ENCODE measurements around the gene STXBP6. TPM values are rescaled to one million over a fixed set of nuclear protein-coding genes. Genes with fewer than 3 reads are reported as not detected.
"Not testable (repeated sequence)": the region's sequence is repeated elsewhere in the genome, so short reads cannot be mapped to it uniquely, and the experiment has no call there.

The STXBP6 gene
- polyA plus RNA-seq, 1 donor from 2014 or later, result not detected

- peaks cover 3% of the 10 kb centered on the region for H3K27me3 Mint-ChIP-seq
- no peak overlapping the region for H3K27ac Mint-ChIP-seq
- no peaks in the 10 kb centered on the region for H3K9me3 Mint-ChIP-seq
- no peaks in the 10 kb centered on the region for H3K4me1 Mint-ChIP-seq
- H3K36me3 Mint-ChIP-seq, result peaks cover 6% of the 10 kb centered on the region
- H3K4me3 Mint-ChIP-seq, result no peak overlapping the region
These were observed 248.9 kb downstream of the STXBP6 start for GRCh38 chr14:24801024-24801423.

- H3K27me3 Mint-ChIP-seq, result peaks cover 7% of the 10 kb centered on the region
- peaks cover 3% of the 10 kb centered on the region for H3K36me3 Mint-ChIP-seq
- peaks cover 0 to 1% (median 0%) of the 10 kb centered on the region in 3 donors for H3K9me3 Mint-ChIP-seq
- H3K4me1 Mint-ChIP-seq, result no peaks in the 10 kb centered on the region
- H3K4me3 Mint-ChIP-seq, result no peak overlapping the region
- no peak overlapping the region for H3K27ac Mint-ChIP-seq
These were observed 251.0 kb downstream of the STXBP6 start for GRCh38 chr14:24798911-24799462.

- Mint-ChIP-seq H3K4me3 (no peak overlapping the region), H3K4me1 (no peaks in the 10 kb centered on the region), H3K9me3 (peaks cover 0 to 1% (median 0%) of the 10 kb centered on the region in 3 donors)
These were observed 254.5 kb downstream of the STXBP6 start for GRCh38 chr14:24795406-24795805.

GRCh38 chr14:24794644-24795305, 255.2 kb downstream of the STXBP6 start:
- Mint-ChIP-seq H3K27me3 (peaks cover 9% of the 10 kb centered on the region), H3K27ac (peak overlapping the region in 1 of 3 donors; percentile 27), H3K9me3 (peaks cover 0 to 1% (median 0%) of the 10 kb centered on the region in 3 donors), H3K4me3 (no peak overlapping the region), H3K4me1 (no peaks in the 10 kb centered on the region), H3K36me3 (no peaks in the 10 kb centered on the region)

More at GRCh38 chr14:24795406-24795805, 254.5 kb downstream of the STXBP6 start:
- Mint-ChIP-seq H3K27ac (peak overlapping the region in 1 of 3 donors; percentile 16), H3K36me3 (no peaks in the 10 kb centered on the region), H3K27me3 (peaks cover 9% of the 10 kb centered on the region)

- no peaks in the 10 kb centered on the region for H3K4me1 Mint-ChIP-seq
- H3K27me3 Mint-ChIP-seq, result peaks cover 7% of the 10 kb centered on the region
- H3K9me3 Mint-ChIP-seq, result peaks cover 0 to 1% (median 0%) of the 10 kb centered on the region in 3 donors
- no peaks in the 10 kb centered on the region for H3K36me3 Mint-ChIP-seq
- no peak overlapping the region for H3K27ac Mint-ChIP-seq
- H3K4me3 Mint-ChIP-seq, result no peak overlapping the region
These were observed 259.8 kb downstream of the STXBP6 start for GRCh38 chr14:24790196-24790595.

- no peaks in the 10 kb centered on the region for H3K36me3 Mint-ChIP-seq
- no peak overlapping the region for H3K4me3 Mint-ChIP-seq
- H3K27ac Mint-ChIP-seq, result no peak overlapping the region
- H3K4me1 Mint-ChIP-seq, result no peaks in the 10 kb centered on the region
- peaks cover 7% of the 10 kb centered on the region for H3K27me3 Mint-ChIP-seq
- peaks cover 0 to 1% (median 0%) of the 10 kb centered on the region in 3 donors for H3K9me3 Mint-ChIP-seq
These were observed 260.5 kb downstream of the STXBP6 start for GRCh38 chr14:24789378-24789884.

GRCh38 chr14:24785698-24786097, 264.2 kb downstream of the STXBP6 start:
- no peak overlapping the region for H3K27ac Mint-ChIP-seq

GRCh38 chr14:24784981-24785380, 265.0 kb downstream of the STXBP6 start:
- H3K4me1 Mint-ChIP-seq, result no peaks in the 10 kb centered on the region
- peaks cover 3% of the 10 kb centered on the region for H3K36me3 Mint-ChIP-seq
- H3K4me3 Mint-ChIP-seq, result no peak overlapping the region
- no peak overlapping the region for H3K27ac Mint-ChIP-seq
- no peaks in the 10 kb centered on the region for H3K9me3 Mint-ChIP-seq
- H3K27me3 Mint-ChIP-seq, result peaks cover 2% of the 10 kb centered on the region

More at GRCh38 chr14:24785698-24786097, 264.2 kb downstream of the STXBP6 start:
- H3K36me3 Mint-ChIP-seq, result peaks cover 3% of the 10 kb centered on the region
- H3K4me1 Mint-ChIP-seq, result no peaks in the 10 kb centered on the region
- H3K9me3 Mint-ChIP-seq, result no peaks in the 10 kb centered on the region
- H3K4me3 Mint-ChIP-seq, result no peak overlapping the region
- peaks cover 2% of the 10 kb centered on the region for H3K27me3 Mint-ChIP-seq

- Mint-ChIP-seq H3K4me1 (no peaks in the 10 kb centered on the region), H3K27me3 (peaks cover 2% of the 10 kb centered on the region), H3K9me3 (no peaks in the 10 kb centered on the region), H3K27ac (no peak overlapping the region), H3K36me3 (peaks cover 3% of the 10 kb centered on the region), H3K4me3 (no peak overlapping the region)
These were observed 266.2 kb downstream of the STXBP6 start for GRCh38 chr14:24783791-24784190.

GRCh38 chr14:24780281-24780680, 269.7 kb downstream of the STXBP6 start:
- Mint-ChIP-seq H3K27ac (no peak overlapping the region), H3K9me3 (no peaks in the 10 kb centered on the region), H3K4me1 (no peaks in the 10 kb centered on the region), H3K27me3 (no peaks in the 10 kb centered on the region), H3K36me3 (peaks cover 3% of the 10 kb centered on the region), H3K4me3 (no peak overlapping the region)

- H3K36me3 Mint-ChIP-seq, result peaks cover 3% of the 10 kb centered on the region
- peaks cover 5% of the 10 kb centered on the region for H3K27me3 Mint-ChIP-seq
- no peak overlapping the region for H3K27ac Mint-ChIP-seq
- no peak overlapping the region for H3K4me3 Mint-ChIP-seq
- H3K9me3 Mint-ChIP-seq, result peaks cover 0 to 4% (median 3%) of the 10 kb centered on the region in 3 donors
- H3K4me1 Mint-ChIP-seq, result no peaks in the 10 kb centered on the region
These were observed 272.3 kb downstream of the STXBP6 start for GRCh38 chr14:24777678-24778077.

GRCh38 chr14:24775950-24776349, 274.0 kb downstream of the STXBP6 start:
- Mint-ChIP-seq H3K4me1 (no peaks in the 10 kb centered on the region), H3K4me3 (no peak overlapping the region), H3K36me3 (peaks cover 1% of the 10 kb centered on the region)

GRCh38 chr14:24774187-24774915, 275.6 kb downstream of the STXBP6 start:
- Mint-ChIP-seq H3K36me3 (no peaks in the 10 kb centered on the region), H3K9me3 (peaks cover 4 to 9% (median 7%) of the 10 kb centered on the region in 3 donors), H3K4me1 (no peaks in the 10 kb centered on the region), H3K4me3 (no peak overlapping the region), H3K27ac (no peak overlapping the region), H3K27me3 (peaks cover 16% of the 10 kb centered on the region)

More at GRCh38 chr14:24775950-24776349, 274.0 kb downstream of the STXBP6 start:
- Mint-ChIP-seq H3K27me3 (peaks cover 9% of the 10 kb centered on the region), H3K9me3 (peaks cover 3 to 6% (median 3%) of the 10 kb centered on the region in 3 donors), H3K27ac (no peak overlapping the region)

- not testable (repeated sequence) for H3K4me1 Mint-ChIP-seq, H3K9me3 Mint-ChIP-seq, H3K4me3 Mint-ChIP-seq, H3K27ac Mint-ChIP-seq, H3K36me3 Mint-ChIP-seq
- H3K27me3 Mint-ChIP-seq, result peaks cover 21% of the 10 kb centered on the region
These were observed 276.4 kb downstream of the STXBP6 start for GRCh38 chr14:24773564-24773963.

- H3K36me3 Mint-ChIP-seq, result no peaks in the 10 kb centered on the region
- no peaks in the 10 kb centered on the region for H3K4me1 Mint-ChIP-seq
- peaks cover 46% of the 10 kb centered on the region for H3K27me3 Mint-ChIP-seq
- no peak overlapping the region for H3K27ac Mint-ChIP-seq
- H3K9me3 Mint-ChIP-seq, result peaks cover 4 to 8% (median 7%) of the 10 kb centered on the region in 3 donors
- no peak overlapping the region for H3K4me3 Mint-ChIP-seq
These were observed 283.5 kb downstream of the STXBP6 start for GRCh38 chr14:24766434-24766833.
